Measurements from ENCODE around the gene CKAP4. TPM values are rescaled to one million over a fixed set of nuclear protein-coding genes. Genes with fewer than 3 reads are reported as not detected.

The CKAP4 gene
- total and polyA plus RNA-seq, 2 donors (not counting 1 experiment from before 2014, with no cell fraction given): 7.4 to 29.2 TPM

DNA sequence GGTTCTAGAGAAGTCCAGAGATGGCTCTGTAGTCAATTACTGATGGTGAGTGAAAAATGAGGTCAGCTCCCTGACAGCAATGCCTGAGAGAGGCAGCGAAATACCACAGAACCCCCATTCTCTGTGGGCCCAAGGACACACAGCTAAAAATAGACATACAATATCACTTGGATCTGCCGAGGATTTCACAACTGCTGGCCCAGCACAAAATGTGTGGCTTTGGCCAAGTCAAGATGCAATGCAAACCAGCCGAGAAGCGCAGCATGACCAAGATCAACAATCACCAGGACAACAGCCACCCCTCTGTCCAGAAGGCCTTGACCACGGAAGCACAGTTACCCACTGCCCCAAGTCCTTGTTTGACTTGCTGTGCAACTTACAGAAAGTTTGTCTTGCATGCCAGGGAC is 52.2 kb downstream of the CKAP4 start:
- Mint-ChIP-seq H3K9me3 (ENCODE audit: insufficient read depth) (no peaks in the 10 kb centered on the region), H3K27ac (no peak overlapping the region), H3K4me1 (no peaks in the 10 kb centered on the region), H3K4me3 (no peak overlapping the region), H3K27me3 (peaks cover 33% of the 10 kb centered on the region)
- 78% methylated on average over 3 of the region's 5 CpGs for WGBS (ENCODE audit: insufficient coverage)
- ATAC-seq (ENCODE audit: low read depth) (no peak), DNase-seq (no peak)
- Histone ChIP-seq H3K79me2 (ENCODE audit: control insufficient read depth, insufficient read depth, low read length) (no peaks in the 10 kb centered on the region), H3K4me3 (ENCODE audit: control extremely low read depth in 1 of 5, extremely low read depth in 1 of 5, insufficient read depth in 1 of 5, low read depth in 2 of 5, low read length in 4 of 5) (no peak overlapping the region), H3K4me1 (ENCODE audit: control insufficient read depth in 2 of 2, insufficient read depth in 2 of 2, low read length in 2 of 2) (no peaks in the 10 kb centered on the region), H3K9me3 (ENCODE audit: control extremely low read depth in 1 of 3, control insufficient read depth in 2 of 3, insufficient read depth in 1 of 3, low read length in 2 of 3) (no peaks in the 10 kb centered on the region), H3K27ac (ENCODE audit: low read length in 2 of 2) (no peak overlapping the region), H2AFZ (ENCODE audit: insufficient read depth, low read depth, low read length, poor library complexity, severe bottlenecking) (no peak overlapping the region), H3K9ac (ENCODE audit: low read length) (no peak overlapping the region), H3K27me3 (replicated peaks in 1 of 4; ENCODE audit: control extremely low read depth in 1 of 4, control insufficient read depth in 3 of 4, insufficient read depth in 4 of 4, low read length in 3 of 4) (peaks cover 0 to 3% (median 0%) of the 10 kb centered on the region in 4 experiments), H3K36me3 (replicated peaks in 1 of 2; ENCODE audit: control extremely low read depth in 1 of 2, control insufficient read depth in 1 of 2, extremely low read depth in 1 of 2, insufficient read depth in 2 of 2, low read length in 1 of 2) (no peaks in the 10 kb centered on the region), H4K20me1 (ENCODE audit: control insufficient read depth, insufficient read depth, low read length, poor library complexity, severe bottlenecking) (no peaks in the 10 kb centered on the region), H3K4me2 (replicated peaks; ENCODE audit: low read depth, low read length, poor library complexity, severe bottlenecking) (no peak overlapping the region)
- no peak for TF ChIP-seq EZH2 (IDR thresholded peaks at IDR 0.05; ENCODE audit: borderline replicate concordance, insufficient read depth, low read depth, low read length, poor library complexity, severe bottlenecking)
- TF ChIP-seq, protein P1, sequence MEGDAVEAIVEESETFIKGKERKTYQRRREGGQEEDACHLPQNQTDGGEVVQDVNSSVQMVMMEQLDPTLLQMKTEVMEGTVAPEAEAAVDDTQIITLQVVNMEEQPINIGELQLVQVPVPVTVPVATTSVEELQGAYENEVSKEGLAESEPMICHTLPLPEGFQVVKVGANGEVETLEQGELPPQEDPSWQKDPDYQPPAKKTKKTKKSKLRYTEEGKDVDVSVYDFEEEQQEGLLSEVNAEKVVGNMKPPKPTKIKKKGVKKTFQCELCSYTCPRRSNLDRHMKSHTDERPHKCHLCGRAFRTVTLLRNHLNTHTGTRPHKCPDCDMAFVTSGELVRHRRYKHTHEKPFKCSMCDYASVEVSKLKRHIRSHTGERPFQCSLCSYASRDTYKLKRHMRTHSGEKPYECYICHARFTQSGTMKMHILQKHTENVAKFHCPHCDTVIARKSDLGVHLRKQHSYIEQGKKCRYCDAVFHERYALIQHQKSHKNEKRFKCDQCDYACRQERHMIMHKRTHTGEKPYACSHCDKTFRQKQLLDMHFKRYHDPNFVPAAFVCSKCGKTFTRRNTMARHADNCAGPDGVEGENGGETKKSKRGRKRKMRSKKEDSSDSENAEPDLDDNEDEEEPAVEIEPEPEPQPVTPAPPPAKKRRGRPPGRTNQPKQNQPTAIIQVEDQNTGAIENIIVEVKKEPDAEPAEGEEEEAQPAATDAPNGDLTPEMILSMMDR (IDR thresholded peaks at IDR 0.05): no peak
- ChIA-PET CTCF (no interaction called here), POLR2A (no interaction called here)
- intact Hi-C loops (cut with micrococcal nuclease): no loop called here

DNA sequence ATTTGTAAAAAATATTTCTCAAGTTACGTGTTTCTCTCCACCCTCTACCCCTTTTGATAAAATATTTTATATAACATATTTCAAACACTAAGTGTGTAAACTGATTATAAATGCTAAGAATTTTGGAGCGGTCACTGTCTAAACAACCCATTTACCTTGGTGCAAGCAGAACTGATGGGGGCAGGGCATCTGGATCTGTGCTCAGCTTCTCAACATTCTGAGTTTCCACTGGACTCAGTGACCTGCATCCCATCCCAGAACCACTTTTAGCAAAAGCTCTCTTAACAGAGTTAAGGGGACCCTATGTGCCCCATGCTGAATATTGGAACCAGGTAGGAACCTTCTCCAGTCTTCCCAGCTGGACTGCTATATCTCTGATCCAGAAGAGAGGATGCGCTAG is 53.5 kb downstream of the CKAP4 start:
- no peak overlapping the region for H3K4me2 ChIP-seq (replicated peaks; ENCODE audit: low read depth, low read length, poor library complexity, severe bottlenecking)
- Mint-ChIP-seq H3K4me3 (no peak overlapping the region), H3K4me1 (no peaks in the 10 kb centered on the region), H3K27me3 (peaks cover 30% of the 10 kb centered on the region), H3K27ac (no peak overlapping the region), H3K9me3 (ENCODE audit: insufficient read depth) (no peaks in the 10 kb centered on the region)
- H2AFZ ChIP-seq (ENCODE audit: insufficient read depth, low read depth, low read length, poor library complexity, severe bottlenecking): no peak overlapping the region
- H3K9me3 ChIP-seq (ENCODE audit: control extremely low read depth in 1 of 3, control insufficient read depth in 2 of 3, insufficient read depth in 1 of 3, low read length in 2 of 3): no peaks in the 10 kb centered on the region
- WGBS (ENCODE audit: insufficient coverage): 100% methylated on average over 1 of the region's 3 CpGs
- no peaks in the 10 kb centered on the region for H4K20me1 ChIP-seq (ENCODE audit: control insufficient read depth, insufficient read depth, low read length, poor library complexity, severe bottlenecking)
- no peak overlapping the region for H3K27ac ChIP-seq (ENCODE audit: low read length in 2 of 2)
- no peak for DNase-seq
- ATAC-seq (ENCODE audit: low read depth): no peak
- ChIA-PET POLR2A (no interaction called here), CTCF (no interaction called here)
- no peaks in the 10 kb centered on the region for H3K79me2 ChIP-seq (ENCODE audit: control insufficient read depth, insufficient read depth, low read length)
- no peak overlapping the region for H3K9ac ChIP-seq (ENCODE audit: low read length)
- no peaks in the 10 kb centered on the region for H3K36me3 ChIP-seq (replicated peaks in 1 of 2; ENCODE audit: control extremely low read depth in 1 of 2, control insufficient read depth in 1 of 2, extremely low read depth in 1 of 2, insufficient read depth in 2 of 2, low read length in 1 of 2)
- H3K4me1 ChIP-seq (ENCODE audit: control insufficient read depth in 2 of 2, insufficient read depth in 2 of 2, low read length in 2 of 2): no peaks in the 10 kb centered on the region
- intact Hi-C loops (cut with micrococcal nuclease): no loop called here
- TF ChIP-seq, protein P1 (IDR thresholded peaks at IDR 0.05): no peak
- TF ChIP-seq EZH2 (IDR thresholded peaks at IDR 0.05; ENCODE audit: borderline replicate concordance, insufficient read depth, low read depth, low read length, poor library complexity, severe bottlenecking): no peak
- H3K27me3 ChIP-seq (replicated peaks in 1 of 4; ENCODE audit: control extremely low read depth in 1 of 4, control insufficient read depth in 3 of 4, insufficient read depth in 4 of 4, low read length in 3 of 4): peaks cover 0 to 3% (median 0%) of the 10 kb centered on the region in 4 experiments
- no peak overlapping the region for H3K4me3 ChIP-seq (ENCODE audit: control extremely low read depth in 1 of 5, extremely low read depth in 1 of 5, insufficient read depth in 1 of 5, low read depth in 2 of 5, low read length in 4 of 5)

Measured in B cell (primary cell).